IPS-18a (cell line): ENCODE measurements around the gene XCL2.
"Not testable (repeated sequence)": the region's sequence is repeated elsewhere in the genome, so short reads cannot be mapped to it uniquely, and the experiment has no call there.

Source experiments
- H3K27ac ChIP-seq: one replicate; pipeline ENCODE4 v1.5.1; 2013; ENCODE audit warnings: low read length
- H3K27me3 ChIP-seq: one replicate; pipeline ENCODE4 v1.6.1; 2013; ENCODE audit warnings: mild to moderate bottlenecking, low read length; ENCODE audit not compliant: control insufficient read depth, insufficient read depth
- H3K36me3 ChIP-seq: one replicate; pipeline ENCODE4 v1.6.1; 2013; ENCODE audit warnings: low read depth, low read length; ENCODE audit not compliant: control insufficient read depth
- H3K4me1 ChIP-seq: one replicate; pipeline ENCODE4 v1.6.1; 2013; ENCODE audit warnings: low read depth, low read length; ENCODE audit not compliant: control insufficient read depth
- H3K4me3 ChIP-seq: one replicate; pipeline ENCODE4 v1.5.1; 2013; ENCODE audit warnings: low read length
- H3K9ac ChIP-seq: one replicate; pipeline ENCODE4 v1.6.1; 2013; ENCODE audit warnings: mild to moderate bottlenecking, low read length, moderate library complexity
- H3K9me3 ChIP-seq: one replicate; pipeline ENCODE4 v1.6.1; 2013; ENCODE audit warnings: low read depth, low read length; ENCODE audit not compliant: control insufficient read depth

XCL2 gene

GRCh38 chr1:168578531-168579185, 34.9 kb upstream of the XCL2 start:
- not testable (repeated sequence) for H3K27me3 ChIP-seq, H3K27ac ChIP-seq, H3K9me3 ChIP-seq, H3K4me1 ChIP-seq, H3K9ac ChIP-seq, H3K36me3 ChIP-seq, H3K4me3 ChIP-seq

DNA sequence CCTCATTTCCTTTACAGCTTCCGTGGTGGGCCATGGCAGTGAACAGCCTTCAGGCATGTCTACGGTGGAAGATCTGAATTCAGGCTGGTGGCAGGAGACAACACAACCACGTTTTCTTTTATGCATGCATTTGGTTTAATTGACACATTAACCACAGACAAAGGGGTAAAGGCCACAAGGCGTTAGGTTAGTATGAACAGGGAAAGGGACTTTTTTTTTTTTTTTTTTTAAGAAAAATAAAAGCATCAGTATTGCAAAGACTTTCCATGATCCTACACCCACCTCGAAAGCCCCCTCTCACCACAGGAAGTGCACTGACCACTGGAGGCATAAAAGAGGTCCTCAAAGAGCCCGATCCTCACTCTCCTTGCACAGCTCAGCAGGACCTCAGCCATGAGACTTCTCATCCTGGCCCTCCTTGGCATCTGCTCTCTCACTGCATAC, 32.5 kb upstream of the XCL2 start, which contains the start of gene XCL1:
XCL1 (plus strand) TSS at position 361 of the 444 bp plus-strand sequence; CDS start at position 394, 33 bp downstream.
- not testable (repeated sequence) for H3K27ac ChIP-seq, H3K9me3 ChIP-seq, H3K27me3 ChIP-seq, H3K4me3 ChIP-seq, H3K36me3 ChIP-seq, H3K4me1 ChIP-seq, H3K9ac ChIP-seq

DNA sequence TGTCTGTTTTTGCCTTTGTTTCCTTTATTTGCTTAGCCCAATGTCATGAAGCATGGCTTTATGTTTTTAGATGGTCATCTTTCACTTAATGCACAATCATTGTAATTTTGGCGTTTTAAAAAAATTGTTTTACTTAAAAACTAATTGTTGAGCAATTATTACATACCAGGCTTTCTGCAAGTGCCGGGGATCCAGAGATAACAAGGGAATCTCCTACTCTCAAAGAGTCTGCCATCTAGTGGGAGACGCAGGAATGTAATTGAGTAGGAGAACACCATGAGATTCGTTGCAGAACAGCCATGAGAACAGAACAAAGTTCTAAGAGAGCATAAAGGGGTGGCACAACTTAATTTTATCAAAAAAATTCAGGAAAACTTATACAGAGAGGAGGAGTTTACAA, 30.4 kb upstream of the XCL2 start:
- H3K9ac ChIP-seq, H3K27ac ChIP-seq, H3K36me3 ChIP-seq, H3K9me3 ChIP-seq, H3K27me3 ChIP-seq, H3K4me3 ChIP-seq: not testable (repeated sequence)
- H3K4me1 ChIP-seq, result peaks cover 17% of the 10 kb centered on the region

GRCh38 chr1:168572633-168573032, 28.8 kb upstream of the XCL2 start:
- Histone ChIP-seq H3K9ac (no peak overlapping the region), H3K4me3 (no peak overlapping the region), H3K27ac (no peak overlapping the region), H3K36me3 (no peaks in the 10 kb centered on the region), H3K9me3 (no peaks in the 10 kb centered on the region), H3K4me1 (peaks cover 17% of the 10 kb centered on the region), H3K27me3 (no peaks in the 10 kb centered on the region)

DNA sequence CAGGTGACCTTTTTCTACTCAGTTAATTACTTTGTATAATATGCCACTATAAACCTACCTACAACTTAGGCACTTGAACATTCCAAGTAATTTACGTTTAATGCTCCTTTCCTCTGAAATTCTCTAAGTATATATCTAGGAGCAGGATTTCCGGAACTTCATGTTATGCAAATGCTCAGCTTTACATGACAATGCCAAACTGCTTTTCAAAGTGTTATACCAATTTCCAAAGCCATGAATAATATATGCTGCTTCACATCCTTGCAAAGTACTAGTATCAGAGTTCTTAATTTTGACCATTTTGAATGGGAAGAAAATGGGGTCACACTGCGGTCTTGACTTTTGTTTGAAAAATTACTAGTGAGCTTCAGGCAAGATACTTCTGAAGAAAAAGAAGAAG, 26.9 kb upstream of the XCL2 start:
- Histone ChIP-seq H3K27ac (no peak overlapping the region), H3K9ac (peak overlapping the region; percentile 8), H3K4me3 (peak overlapping the region; percentile 16), H3K27me3 (no peaks in the 10 kb centered on the region), H3K36me3 (no peaks in the 10 kb centered on the region), H3K4me1 (peaks cover 17% of the 10 kb centered on the region), H3K9me3 (no peaks in the 10 kb centered on the region)

GRCh38 chr1:168568346-168568745, 24.5 kb upstream of the XCL2 start:
- H3K36me3 ChIP-seq, result no peaks in the 10 kb centered on the region
- peaks cover 17% of the 10 kb centered on the region for H3K4me1 ChIP-seq
- H3K9me3 ChIP-seq, result no peaks in the 10 kb centered on the region
- no peak overlapping the region for H3K4me3 ChIP-seq
- no peak overlapping the region for H3K27ac ChIP-seq
- no peaks in the 10 kb centered on the region for H3K27me3 ChIP-seq
- no peak overlapping the region for H3K9ac ChIP-seq

- H3K9me3 ChIP-seq, result no peaks in the 10 kb centered on the region
- H3K27me3 ChIP-seq, result no peaks in the 10 kb centered on the region
- no peak overlapping the region for H3K9ac ChIP-seq
- peaks cover 16% of the 10 kb centered on the region for H3K4me1 ChIP-seq
- H3K36me3 ChIP-seq, result no peaks in the 10 kb centered on the region
- no peak overlapping the region for H3K27ac ChIP-seq
- H3K4me3 ChIP-seq, result no peak overlapping the region
Measured at GRCh38 chr1:168567568-168567967, 23.8 kb upstream of the XCL2 start.

- no peak overlapping the region for H3K9ac ChIP-seq
- H3K36me3 ChIP-seq, result no peaks in the 10 kb centered on the region
- H3K27ac ChIP-seq, result no peak overlapping the region
- no peaks in the 10 kb centered on the region for H3K27me3 ChIP-seq
- H3K9me3 ChIP-seq, result no peaks in the 10 kb centered on the region
- H3K4me1 ChIP-seq, result peaks cover 11% of the 10 kb centered on the region
- no peak overlapping the region for H3K4me3 ChIP-seq
Measured at GRCh38 chr1:168567007-168567406, 23.2 kb upstream of the XCL2 start.

GRCh38 chr1:168565825-168566224, 22.0 kb upstream of the XCL2 start:
- no peaks in the 10 kb centered on the region for H3K36me3 ChIP-seq
- H3K27ac ChIP-seq, result no peak overlapping the region
- no peaks in the 10 kb centered on the region for H3K9me3 ChIP-seq
- H3K27me3 ChIP-seq, result no peaks in the 10 kb centered on the region
- H3K4me1 ChIP-seq, result peaks cover 6% of the 10 kb centered on the region
- H3K9ac ChIP-seq, result no peak overlapping the region
- no peak overlapping the region for H3K4me3 ChIP-seq

DNA sequence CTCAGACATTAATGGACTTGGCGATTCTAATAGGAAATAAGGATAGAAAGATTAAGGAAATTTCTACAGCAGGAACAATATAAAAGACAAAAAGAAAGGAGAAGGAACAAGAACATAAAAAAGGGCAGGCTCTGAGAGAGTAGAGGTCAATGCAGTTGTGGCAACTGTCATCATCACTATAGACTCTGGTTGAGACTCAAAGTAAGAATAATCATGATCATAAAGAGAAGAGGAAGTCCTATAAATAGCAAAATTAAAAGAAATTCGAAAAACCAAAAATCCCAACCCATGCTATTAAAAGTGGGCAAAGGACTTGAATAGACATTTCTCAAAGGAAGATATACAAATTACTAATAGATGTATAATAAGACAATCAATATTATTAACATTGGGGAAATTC, 18.2 kb upstream of the XCL2 start:
- H3K9me3 ChIP-seq, result no peaks in the 10 kb centered on the region
- no peaks in the 10 kb centered on the region for H3K27me3 ChIP-seq
- no peak overlapping the region for H3K27ac ChIP-seq
- no peak overlapping the region for H3K4me3 ChIP-seq
- H3K36me3 ChIP-seq, result no peaks in the 10 kb centered on the region
- no peaks in the 10 kb centered on the region for H3K4me1 ChIP-seq
- no peak overlapping the region for H3K9ac ChIP-seq

- Histone ChIP-seq H3K27ac (no peak overlapping the region), H3K9me3 (no peaks in the 10 kb centered on the region), H3K9ac (no peak overlapping the region), H3K27me3 (no peaks in the 10 kb centered on the region), H3K4me1 (peaks cover 5% of the 10 kb centered on the region), H3K4me3 (no peak overlapping the region), H3K36me3 (no peaks in the 10 kb centered on the region)
Measured at GRCh38 chr1:168560370-168560769, 16.6 kb upstream of the XCL2 start.

- no peak overlapping the region for H3K9ac ChIP-seq
- H3K27ac ChIP-seq, result no peak overlapping the region
- no peaks in the 10 kb centered on the region for H3K9me3 ChIP-seq
- H3K36me3 ChIP-seq, result no peaks in the 10 kb centered on the region
- H3K4me1 ChIP-seq, result peaks cover 5% of the 10 kb centered on the region
- H3K27me3 ChIP-seq, result no peaks in the 10 kb centered on the region
- no peak overlapping the region for H3K4me3 ChIP-seq
Measured at GRCh38 chr1:168556647-168557046, 12.8 kb upstream of the XCL2 start.
